ENCODE results near the gene IQGAP1. TPM values are rescaled to one million over a fixed set of nuclear protein-coding genes. Genes with fewer than 3 reads are reported as not detected.
"Not testable (repeated sequence)": the region's sequence is repeated elsewhere in the genome, so short reads cannot be mapped to it uniquely, and the experiment has no call there.

Gene IQGAP1
- total and polyA plus RNA-seq, 2 of the 13 experiments (the other 11 are each of a cell fraction or from before 2014, with no cell fraction given), result 29.5 to 37.9 TPM

GRCh38 chr15:90414408-90415028, 26.5 kb downstream of the IQGAP1 start:
- intact Hi-C loops (cut with micrococcal nuclease; ENCODE audit: unreplicated experiment), result no loop called here
- Histone ChIP-seq H3K79me2 (ENCODE audit: insufficient read depth, low read length) (peaks cover 2% of the 10 kb centered on the region), H3K4me1 (ENCODE audit: insufficient read depth, low read length) (no peaks in the 10 kb centered on the region)

GRCh38 chr15:90416052-90416451, 28.0 kb downstream of the IQGAP1 start:
- CTCF ChIA-PET (ENCODE audit: low intra/inter-chr PET ratio, low total read pairs); FAIRE-seq; ATAC-seq; H4K20me1 ChIP-seq (ENCODE audit: insufficient read depth, low read length); H3K27ac ChIP-seq (ENCODE audit: extremely low read length, insufficient read depth, low read length); H3K4me2 ChIP-seq (ENCODE audit: low read depth, low read length); H3K4me3 ChIP-seq (replicated peaks in 1 of 3; ENCODE audit: insufficient read depth in 1 of 3, low read depth in 2 of 3, low read length in 3 of 3); POLR2A ChIA-PET; H2AFZ ChIP-seq (ENCODE audit: low read length); H3K9ac ChIP-seq (ENCODE audit: insufficient read depth, low read depth, low read length); H3K9me3 ChIP-seq (ENCODE audit: low read length); in situ Hi-C loops (cut with HindIII; ENCODE audit: extremely low pct_ligation_motif_present, low pct_unique_long_range_greater_than_20kb); H3K79me2 ChIP-seq (ENCODE audit: insufficient read depth, low read length); DNase-seq (ENCODE audit: low spot score); intact Hi-C loops (cut with micrococcal nuclease; ENCODE audit: unreplicated experiment); BruUV-seq (replicated peaks); H3K36me3 ChIP-seq (replicated peaks in 1 of 2; ENCODE audit: control insufficient read depth in 1 of 2, insufficient read depth in 2 of 2, low read length in 2 of 2); H3K27me3 ChIP-seq (ENCODE audit: control insufficient read depth in 1 of 2, insufficient read depth in 2 of 2, low read length in 2 of 2): not testable (repeated sequence)
- 93% methylated on average over 5 of the region's 5 CpGs for WGBS (ENCODE audit: low lambda C conversion rate)
- H3K4me1 ChIP-seq (ENCODE audit: insufficient read depth, low read length), result peaks cover 10% of the 10 kb centered on the region

More at GRCh38 chr15:90414408-90415028, 26.5 kb downstream of the IQGAP1 start:
- 92% methylated on average over 9 of the region's 9 CpGs for WGBS (ENCODE audit: low lambda C conversion rate)
- Histone ChIP-seq H3K4me3 (replicated peaks in 1 of 3; ENCODE audit: insufficient read depth in 1 of 3, low read depth in 2 of 3, low read length in 3 of 3) (no peak overlapping the region), H3K36me3 (replicated peaks in 1 of 2; ENCODE audit: control insufficient read depth in 1 of 2, insufficient read depth in 2 of 2, low read length in 2 of 2) (no peaks in the 10 kb centered on the region), H4K20me1 (ENCODE audit: insufficient read depth, low read length) (no peaks in the 10 kb centered on the region), H2AFZ (ENCODE audit: low read length) (no peak overlapping the region), H3K27ac (ENCODE audit: extremely low read length, insufficient read depth, low read length) (no peak overlapping the region), H3K4me2 (ENCODE audit: low read depth, low read length) (no peak overlapping the region), H3K27me3 (ENCODE audit: control insufficient read depth in 1 of 2, insufficient read depth in 2 of 2, low read length in 2 of 2) (no peaks in the 10 kb centered on the region), H3K9ac (ENCODE audit: insufficient read depth, low read depth, low read length) (no peak overlapping the region), H3K9me3 (ENCODE audit: low read length) (no peaks in the 10 kb centered on the region)
- DNase-seq (ENCODE audit: low spot score) (no peak), FAIRE-seq (no peak), ATAC-seq (no peak)
- ChIA-PET POLR2A (no interaction called here), CTCF (ENCODE audit: low intra/inter-chr PET ratio, low total read pairs) (no interaction called here)
- BruUV-seq (replicated peaks), result no TSS peak
- in situ Hi-C loops (cut with HindIII; ENCODE audit: extremely low pct_ligation_motif_present, low pct_unique_long_range_greater_than_20kb), result no loop called here
- TF ChIP-seq TEF (CRISPR knock-in tag; IDR thresholded peaks at IDR 0.05), result no peak
- TF ChIP-seq ZKSCAN5 (CRISPR knock-in tag; IDR thresholded peaks at IDR 0.05), result no peak
- TF ChIP-seq JDP2 (CRISPR knock-in tag; IDR thresholded peaks at IDR 0.05; ENCODE audit: borderline replicate concordance), result no peak
- TF ChIP-seq GTF2F1 (IDR thresholded peaks at IDR 0.05; ENCODE audit: low read length), result no peak
- TF ChIP-seq HES4 (CRISPR knock-in tag; IDR thresholded peaks at IDR 0.05; ENCODE audit: borderline replicate concordance), result no peak
- no peak for TF ChIP-seq HNF1A (IDR thresholded peaks at IDR 0.05; ENCODE audit: low read depth)
- TF ChIP-seq HNF1A (CRISPR knock-in tag; IDR thresholded peaks at IDR 0.05; ENCODE audit: borderline replicate concordance), result no peak
- no peak for TF ChIP-seq DPF2 (CRISPR knock-in tag; IDR thresholded peaks at IDR 0.05; ENCODE audit: borderline replicate concordance, low read depth)

All from HepG2 (cell line).